Measurements from ENCODE around the gene GDF7. TPM values are rescaled to one million over a fixed set of nuclear protein-coding genes. Genes with fewer than 3 reads are reported as not detected.

Gene GDF7
- total RNA-seq, 1 donor: 0.31 TPM

- Histone ChIP-seq H3K27me3 (ENCODE audit: insufficient read depth, low read length) (peaks cover 25% of the 10 kb centered on the region), H3K4me1 (ENCODE audit: insufficient read depth, low read length) (peaks cover 10% of the 10 kb centered on the region), H3K4me3 (ENCODE audit: low read length) (no peak overlapping the region), H3K9me3 (ENCODE audit: low read depth, low read length) (no peaks in the 10 kb centered on the region)
Observed at GRCh38 chr2:20657522-20658235, 9.3 kb upstream of the GDF7 start.

DNA sequence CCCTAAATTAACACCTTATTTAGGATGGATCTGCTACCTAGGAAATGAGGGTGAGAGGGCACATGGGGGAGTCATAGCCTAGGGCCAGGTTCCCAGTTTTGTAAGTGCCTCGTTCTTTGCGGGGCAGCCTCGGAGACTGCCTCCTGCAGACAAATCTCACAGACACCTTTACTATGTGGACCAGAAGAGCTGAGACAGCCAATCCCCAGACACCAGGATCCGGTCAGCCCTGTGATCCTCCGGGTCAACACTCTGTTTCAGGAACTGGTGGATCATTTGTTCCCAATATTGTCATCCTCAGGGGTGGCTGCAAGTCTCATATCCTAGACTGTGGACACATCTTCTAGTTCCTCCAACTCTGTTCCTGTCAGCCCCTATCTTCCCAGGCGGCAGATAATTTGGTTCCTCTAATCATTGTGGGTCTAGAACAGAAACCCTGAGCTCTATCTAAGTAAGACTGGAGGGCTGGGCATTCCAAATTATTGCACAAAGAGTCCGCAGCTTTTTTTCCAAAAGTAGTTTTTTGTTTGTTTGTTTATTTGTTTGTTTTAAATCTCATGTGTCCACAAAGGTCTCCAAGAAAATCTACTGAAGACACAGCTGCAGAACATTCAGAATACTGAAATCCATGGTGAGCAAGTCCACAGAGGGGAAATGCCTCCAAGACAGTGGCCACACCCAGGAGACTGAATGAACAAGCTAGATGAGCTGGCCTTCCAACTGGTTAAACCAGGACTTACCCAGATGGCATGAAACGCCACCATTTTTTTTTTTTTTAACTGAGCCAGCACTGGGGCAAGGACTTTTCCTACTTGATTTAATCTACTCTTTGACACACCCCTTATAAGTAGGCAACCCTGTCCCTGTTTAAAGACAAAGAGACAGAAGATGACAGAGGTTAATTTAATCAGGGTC is 6.2 kb upstream of the GDF7 start:
- Histone ChIP-seq H3K4me3 (ENCODE audit: low read length) (no peak overlapping the region), H3K9me3 (ENCODE audit: low read depth, low read length) (no peaks in the 10 kb centered on the region), H3K4me1 (ENCODE audit: insufficient read depth, low read length) (peaks cover 8% of the 10 kb centered on the region), H3K27me3 (ENCODE audit: insufficient read depth, low read length) (peaks cover 55% of the 10 kb centered on the region)

DNA sequence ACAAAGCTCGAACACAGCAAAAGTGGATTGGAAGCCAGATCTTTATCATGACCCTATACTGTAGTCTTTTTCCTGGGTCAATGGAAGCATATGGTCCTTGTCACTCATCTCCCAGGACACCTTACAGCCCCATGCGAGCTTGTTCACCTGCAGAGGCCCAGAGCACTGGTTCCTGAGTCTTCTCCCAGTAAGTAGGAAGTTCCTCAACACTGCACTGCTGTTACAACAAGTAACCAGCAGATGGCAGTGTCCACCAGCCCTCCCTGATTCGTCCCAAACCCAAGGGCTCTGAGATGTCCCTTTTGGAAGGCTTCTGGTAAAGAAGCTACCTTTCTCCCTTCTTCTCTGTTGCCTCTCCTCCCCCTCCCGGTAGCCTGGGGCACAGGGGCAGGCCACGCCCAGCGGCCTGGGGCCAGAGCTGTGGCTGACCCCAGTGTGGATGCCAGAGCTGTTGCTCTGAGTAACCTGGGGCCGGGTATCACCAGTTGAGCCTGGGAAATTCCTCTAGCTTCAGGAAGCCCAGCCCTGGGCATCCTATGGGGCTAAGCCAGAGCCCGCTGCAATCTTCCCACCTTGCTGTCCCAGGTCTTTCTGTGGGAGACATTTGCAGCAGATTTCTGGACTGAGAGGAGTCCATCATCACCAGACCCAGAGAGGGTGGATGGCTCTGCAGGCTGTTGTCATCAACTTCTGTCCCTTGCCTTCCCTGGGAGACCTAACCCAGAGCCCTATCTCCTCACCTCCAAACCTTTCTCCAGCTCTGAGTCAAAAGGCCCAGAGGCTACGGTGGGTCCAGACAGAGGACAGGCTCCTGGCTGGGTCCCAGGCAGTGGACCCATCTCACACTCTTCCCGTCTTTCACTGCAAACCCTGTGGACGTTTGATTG is 5.3 kb upstream of the GDF7 start:
- Histone ChIP-seq H3K4me1 (ENCODE audit: insufficient read depth, low read length) (peaks cover 17% of the 10 kb centered on the region), H3K4me3 (ENCODE audit: low read length) (no peak overlapping the region), H3K27me3 (ENCODE audit: insufficient read depth, low read length) (peaks cover 64% of the 10 kb centered on the region)

GRCh38 chr2:20662308-20662937 is 4.5 kb upstream of the GDF7 start:
- Histone ChIP-seq H3K4me1 (ENCODE audit: insufficient read depth, low read length) (peaks cover 18% of the 10 kb centered on the region), H3K4me3 (ENCODE audit: low read length) (no peak overlapping the region), H3K27me3 (ENCODE audit: insufficient read depth, low read length) (peaks cover 65% of the 10 kb centered on the region), H3K9me3 (ENCODE audit: low read depth, low read length) (no peaks in the 10 kb centered on the region)

More for the DNA sequence above, 5.3 kb upstream of the GDF7 start:
- no peaks in the 10 kb centered on the region for H3K9me3 ChIP-seq (ENCODE audit: low read depth, low read length)

- Histone ChIP-seq H3K4me1 (ENCODE audit: insufficient read depth, low read length) (peaks cover 22% of the 10 kb centered on the region), H3K4me3 (ENCODE audit: low read length) (no peak overlapping the region), H3K9me3 (ENCODE audit: low read depth, low read length) (no peaks in the 10 kb centered on the region), H3K27me3 (ENCODE audit: insufficient read depth, low read length) (peaks cover 75% of the 10 kb centered on the region)
Observed at GRCh38 chr2:20663196-20664070, 3.5 kb upstream of the GDF7 start.

DNA sequence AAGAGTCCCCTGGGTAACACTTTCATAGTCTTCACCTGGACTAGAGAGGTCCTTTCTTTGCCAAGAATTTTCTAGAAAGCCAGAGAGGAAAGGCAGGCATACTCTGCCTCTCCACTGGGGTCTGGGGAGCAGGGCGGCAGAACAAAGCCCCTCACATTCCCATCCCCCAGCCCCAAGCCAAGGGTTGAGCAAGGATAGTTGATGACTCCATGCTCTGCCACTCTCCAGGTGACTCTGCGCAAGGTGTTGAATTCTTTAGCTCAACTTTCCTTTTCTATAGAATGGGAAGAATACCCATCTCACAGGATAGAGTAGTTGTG is 2.9 kb upstream of the GDF7 start:
- Histone ChIP-seq H3K4me3 (ENCODE audit: low read length) (no peak overlapping the region), H3K27me3 (ENCODE audit: insufficient read depth, low read length) (peaks cover 78% of the 10 kb centered on the region), H3K4me1 (ENCODE audit: insufficient read depth, low read length) (peaks cover 22% of the 10 kb centered on the region), H3K9me3 (ENCODE audit: low read depth, low read length) (no peaks in the 10 kb centered on the region)

DNA sequence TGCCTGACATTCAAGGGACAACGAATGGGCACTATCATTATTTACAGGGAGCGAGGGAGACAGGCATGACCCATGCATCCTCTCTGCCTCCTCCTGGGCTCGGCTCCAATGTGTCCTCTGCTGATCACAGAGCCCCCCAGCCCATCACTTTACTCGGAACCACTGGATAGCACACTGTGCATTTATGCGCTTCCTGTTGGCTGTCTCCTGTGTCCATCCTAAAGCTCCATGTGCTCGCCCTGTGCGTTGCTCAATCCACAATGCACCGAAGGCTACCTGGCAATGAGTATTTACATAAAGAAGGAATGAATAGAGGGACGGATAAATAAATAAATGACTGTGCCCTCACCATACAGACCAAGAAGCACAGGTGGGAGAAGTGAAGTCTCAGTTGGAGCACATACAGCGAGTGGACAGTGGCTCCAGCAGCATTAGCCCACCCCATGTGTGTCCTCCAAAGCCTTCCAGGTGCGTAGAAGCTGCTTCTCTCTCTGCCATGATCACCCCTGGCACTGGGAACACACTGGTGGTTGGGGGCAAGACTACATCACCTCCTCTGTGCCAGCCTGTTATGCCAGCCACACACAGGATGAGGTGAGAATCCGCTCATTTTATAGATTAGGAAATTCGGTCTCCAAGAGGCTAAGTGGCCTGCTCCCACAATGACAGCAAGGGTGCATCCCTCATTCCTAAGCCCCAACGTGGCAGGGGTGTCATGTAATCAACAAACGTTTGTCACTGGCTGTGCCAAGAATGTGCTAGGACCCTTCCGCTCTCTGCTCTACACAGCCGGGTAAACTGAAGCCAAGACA is 2.3 kb upstream of the GDF7 start:
- no peak overlapping the region for H3K4me3 ChIP-seq (ENCODE audit: low read length)
- H3K27me3 ChIP-seq (ENCODE audit: insufficient read depth, low read length): peaks cover 80% of the 10 kb centered on the region
- peaks cover 25% of the 10 kb centered on the region for H3K4me1 ChIP-seq (ENCODE audit: insufficient read depth, low read length)
- no peaks in the 10 kb centered on the region for H3K9me3 ChIP-seq (ENCODE audit: low read depth, low read length)

- Histone ChIP-seq H3K4me1 (ENCODE audit: insufficient read depth, low read length) (peaks cover 31% of the 10 kb centered on the region), H3K27me3 (ENCODE audit: insufficient read depth, low read length) (peaks cover 85% of the 10 kb centered on the region), H3K9me3 (ENCODE audit: low read depth, low read length) (no peaks in the 10 kb centered on the region), H3K4me3 (ENCODE audit: low read length) (no peak overlapping the region)
Observed at GRCh38 chr2:20665243-20666004, 1.5 kb upstream of the GDF7 start.

DNA sequence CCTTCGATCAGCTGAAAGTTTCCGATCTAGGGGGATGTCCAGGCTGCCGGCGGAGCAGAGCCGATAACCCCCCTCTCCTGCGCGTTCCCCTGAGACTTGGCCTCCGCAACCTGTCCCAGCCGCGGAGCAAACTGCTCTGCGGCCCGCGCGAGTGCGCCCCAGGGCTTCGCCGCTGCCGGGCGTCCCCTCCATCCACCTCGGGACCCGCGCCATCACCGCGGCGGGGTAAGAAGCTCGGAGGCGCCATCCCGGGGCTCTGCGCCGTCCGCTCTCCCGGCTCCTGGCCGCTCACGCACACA is 990 bp upstream of the GDF7 start:
- no peak overlapping the region for H3K4me3 ChIP-seq (ENCODE audit: low read length)
- H3K9me3 ChIP-seq (ENCODE audit: low read depth, low read length): no peaks in the 10 kb centered on the region
- peaks cover 34% of the 10 kb centered on the region for H3K4me1 ChIP-seq (ENCODE audit: insufficient read depth, low read length)
- H3K27me3 ChIP-seq (ENCODE audit: insufficient read depth, low read length): peaks cover 83% of the 10 kb centered on the region

DNA sequence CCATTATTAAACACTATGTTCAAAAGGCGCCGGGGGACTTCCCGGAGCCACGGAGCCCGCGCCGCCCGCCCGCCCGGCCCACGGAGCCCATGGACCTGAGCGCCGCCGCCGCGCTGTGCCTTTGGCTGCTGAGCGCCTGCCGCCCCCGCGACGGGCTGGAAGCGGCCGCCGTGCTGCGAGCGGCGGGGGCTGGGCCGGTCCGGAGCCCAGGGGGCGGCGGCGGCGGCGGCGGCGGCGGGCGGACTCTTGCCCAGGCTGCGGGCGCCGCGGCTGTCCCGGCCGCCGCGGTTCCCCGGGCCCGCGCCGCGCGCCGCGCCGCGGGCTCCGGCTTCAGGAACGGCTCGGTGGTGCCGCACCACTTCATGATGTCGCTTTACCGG is 197 bp downstream of the GDF7 start:
- H3K27me3 ChIP-seq (ENCODE audit: insufficient read depth, low read length): peaks cover 87% of the 10 kb centered on the region
- no peaks in the 10 kb centered on the region for H3K9me3 ChIP-seq (ENCODE audit: low read depth, low read length)
- H3K4me3 ChIP-seq (ENCODE audit: low read length): no peak overlapping the region
- peaks cover 39% of the 10 kb centered on the region for H3K4me1 ChIP-seq (ENCODE audit: insufficient read depth, low read length)

GRCh38 chr2:20667531-20668401 is 822 bp downstream of the GDF7 start:
- Histone ChIP-seq H3K4me3 (ENCODE audit: low read length) (peak overlapping the region; percentile 10), H3K4me1 (ENCODE audit: insufficient read depth, low read length) (peaks cover 39% of the 10 kb centered on the region), H3K27me3 (ENCODE audit: insufficient read depth, low read length) (peaks cover 87% of the 10 kb centered on the region), H3K9me3 (ENCODE audit: low read depth, low read length) (no peaks in the 10 kb centered on the region)

GRCh38 chr2:20668451-20668850 is 1.5 kb downstream of the GDF7 start:
- Histone ChIP-seq H3K4me1 (ENCODE audit: insufficient read depth, low read length) (peaks cover 39% of the 10 kb centered on the region), H3K4me3 (ENCODE audit: low read length) (no peak overlapping the region), H3K9me3 (ENCODE audit: low read depth, low read length) (no peaks in the 10 kb centered on the region), H3K27me3 (ENCODE audit: insufficient read depth, low read length) (peaks cover 85% of the 10 kb centered on the region)

All from mononuclear cell (primary cell).